Activated T-cell treated with anti-CD3 and anti-CD28 coated beads for 24 hours (primary cell): ENCODE measurements around the gene HSPA1A.

Experiments
- DNase-seq: peaks from one replicate; pipeline ENCODE4 v3.0.0-alpha.2; 2020; ENCODE audit warnings: low read depth

HSPA1A gene

GRCh38 chr6:31865205-31866118 lies 50.1 kb downstream of the HSPA1A start:
- DNase-seq: no peak
